Lung (tissue), 12 donors: ENCODE results near the gene JAM2. TPM values are rescaled to one million over a fixed set of nuclear protein-coding genes. Genes with fewer than 3 reads are reported as not detected.

ENCODE experiments used
- ATAC-seq: fragments of 200-7000 bp; cut with Tn5 transposase; one replicate; pipeline ENCODE4 v1.9.1; 2020; ENCODE audit warnings: moderate number of reproducible peaks; ENCODE audit not compliant: insufficient read depth, low FRiP score
- DNase-seq, 3 donors: peaks; one replicate each; pipeline ENCODE4 v3.0.0-alpha.2; 2013 to 2017
- H3K27ac ChIP-seq, 2 donors: one replicate each; pipeline ENCODE4 v1.5.1; 2013; ENCODE audit warnings: mild to moderate bottlenecking in 2 of 2, moderate library complexity in 2 of 2, control low read depth in 1 of 2, inconsistent platforms in 1 of 2, low read depth in 1 of 2, low read length in 1 of 2
- H3K27me3 ChIP-seq, 3 donors: one replicate each; pipeline ENCODE4 v1.5.1; 2013; ENCODE audit warnings: low read length in 2 of 3; ENCODE audit not compliant: control insufficient read depth in 3 of 3, insufficient read depth in 3 of 3
- H3K36me3 ChIP-seq, 4 donors: one replicate each; pipeline ENCODE4 v1.5.1; 2013; ENCODE audit warnings: low read length in 4 of 4, mild to moderate bottlenecking in 1 of 4, moderate library complexity in 1 of 4; ENCODE audit not compliant: control insufficient read depth in 4 of 4, insufficient read depth in 4 of 4
- H3K4me1 ChIP-seq, 5 donors: one replicate each; pipeline ENCODE4 v1.5.1; 2013; ENCODE audit warnings: low read length in 5 of 5, mild to moderate bottlenecking in 2 of 5, moderate library complexity in 1 of 5; ENCODE audit not compliant: control insufficient read depth in 5 of 5, insufficient read depth in 5 of 5
- H3K4me3 ChIP-seq: one replicate; pipeline ENCODE4 v1.5.1; 2013; ENCODE audit warnings: mild to moderate bottlenecking, control low read depth, moderate library complexity
- H3K9ac ChIP-seq, 2 donors: one replicate each; pipeline ENCODE4 v1.5.1; 2013; ENCODE audit warnings: low read length in 2 of 2, control low read depth in 1 of 2; ENCODE audit not compliant: insufficient read depth in 1 of 2
- H3K9me3 ChIP-seq, 4 donors: one replicate each; pipeline ENCODE4 v1.5.1; 2013; ENCODE audit warnings: low read length in 3 of 4, mild to moderate bottlenecking in 1 of 4, moderate library complexity in 1 of 4; ENCODE audit not compliant: control insufficient read depth in 4 of 4, insufficient read depth in 3 of 4
- CTCF ChIP-seq: IDR thresholded peaks from 2 replicates; pipeline ENCODE4 v1.5.1; 2012; ENCODE audit warnings: mild to moderate bottlenecking; ENCODE audit errors: control extremely low read depth, extremely low read depth
- WGBS, 2 donors: extraction: QIAGEN DNeasy Blood & Tissue Kit; methylation state at CpG; one replicate each; pipeline ENCODE4 v1.1.7; 2013; 5-methylcytosine and 5-hydroxymethylcytosine counted together
- polyA plus RNA-seq, 2 donors: library from polyadenylated mRNA; stranded (reverse); fragments of 200-250 nt; gene quantifications; one replicate each; pipeline ENCODE4 v1.2.1, GENCODE V29; 2013
- total RNA-seq, 2 donors: library from RNA; depleted of rRNA in 1 of 2; stranded (reverse); fragments of >200 nt in 1 of 2; gene quantifications; one replicate each; pipeline ENCODE4 v1.2.1, GENCODE V29; 2014 to 2021
- donor health status: control.
- donor health status: control.
- donor health status: Bipolar disorder and iron deficiency.
- donor health status: healthy.
- donor health status: DM: yes; HTN: yes; CAD: no.

Gene JAM2
- total and polyA plus RNA-seq, 4 donors: 11.1 to 57.1 (median 14.4) TPM

- DNase-seq (no peak), ATAC-seq (no peak)
- H3K27me3 ChIP-seq: no peaks in the 10 kb centered on the region
- no peak overlapping the region for H3K4me3 ChIP-seq
- no peak for TF ChIP-seq CTCF
- H3K9me3 ChIP-seq: peaks cover 0 to under 1% (median 0%) of the 10 kb centered on the region in 4 donors
- H3K4me1 ChIP-seq: no peaks in the 10 kb centered on the region
- no peak overlapping the region for H3K9ac ChIP-seq
- 54 to 66% methylated on average over 7 of the region's 7 CpGs for WGBS, 2 donors
- H3K36me3 ChIP-seq: peaks cover 0 to 2% (median 0%) of the 10 kb centered on the region in 4 donors
- no peak overlapping the region for H3K27ac ChIP-seq
Observed at GRCh38 chr21:25649146-25649545, 10.1 kb downstream of the JAM2 start.

- WGBS, 2 donors: 85 to 91% methylated on average over 2 of the region's 2 CpGs
Observed at GRCh38 chr21:25656412-25656811, 17.4 kb downstream of the JAM2 start.

GRCh38 chr21:25657140-25657539 lies 18.1 kb downstream of the JAM2 start:
- TF ChIP-seq CTCF: no peak
- H3K4me3 ChIP-seq: no peak overlapping the region
- WGBS, 2 donors: 95 to 99% methylated on average over 2 of the region's 2 CpGs
- H3K36me3 ChIP-seq: no peaks in the 10 kb centered on the region
- peaks cover 0 to 2% (median 0%) of the 10 kb centered on the region in 5 donors for H3K4me1 ChIP-seq
- H3K27ac ChIP-seq: no peak overlapping the region
- H3K9ac ChIP-seq: no peak overlapping the region
- ATAC-seq (no peak), DNase-seq (no peak)
- no peaks in the 10 kb centered on the region for H3K27me3 ChIP-seq
- peaks cover 0 to 2% (median under 1%) of the 10 kb centered on the region in 4 donors for H3K9me3 ChIP-seq

More at GRCh38 chr21:25656412-25656811, 17.4 kb downstream of the JAM2 start:
- ATAC-seq (no peak), DNase-seq (no peak)
- Histone ChIP-seq H3K27me3 (no peaks in the 10 kb centered on the region), H3K27ac (no peak overlapping the region), H3K4me1 (peaks cover 0 to 2% (median 0%) of the 10 kb centered on the region in 5 donors), H3K4me3 (no peak overlapping the region), H3K36me3 (no peaks in the 10 kb centered on the region), H3K9ac (no peak overlapping the region), H3K9me3 (peaks cover 0 to 2% (median under 1%) of the 10 kb centered on the region in 4 donors)
- no peak for TF ChIP-seq CTCF

- H3K36me3 ChIP-seq: no peaks in the 10 kb centered on the region
- H3K4me3 ChIP-seq: no peak overlapping the region
- 52 to 70% methylated on average over 1 of the region's 1 CpG for WGBS, 2 donors
- no peak overlapping the region for H3K9ac ChIP-seq
- TF ChIP-seq CTCF: no peak
- DNase-seq (no peak), ATAC-seq (no peak)
- no peak overlapping the region for H3K27ac ChIP-seq
- H3K9me3 ChIP-seq: peaks cover 0 to 2% (median under 1%) of the 10 kb centered on the region in 4 donors
- peaks cover 0 to 2% (median 0%) of the 10 kb centered on the region in 5 donors for H3K4me1 ChIP-seq
- no peaks in the 10 kb centered on the region for H3K27me3 ChIP-seq
Observed at GRCh38 chr21:25658427-25659035, 19.5 kb downstream of the JAM2 start.
